Endothelial cell of umbilical vein (primary cell): ENCODE data around the gene C11orf71.

Source experiments
- CTCF ChIP-seq, 2 donors: IDR thresholded peaks; 1 replicate in 1 of 2; 2 replicates in 1 of 2; pipeline ENCODE4 v1.5.1; 2011; ENCODE audit warnings: low read length in 2 of 2, mild to moderate bottlenecking in 2 of 2, moderate library complexity in 2 of 2, control low read depth in 1 of 2, inconsistent platforms in 1 of 2, low read depth in 1 of 2; ENCODE audit not compliant: insufficient read depth in 1 of 2; ENCODE audit errors: extremely low read depth in 1 of 2
- EZH2 ChIP-seq: IDR thresholded peaks from 2 replicates; pipeline ENCODE4 v1.6.1; 2012; ENCODE audit warnings: borderline replicate concordance, low read depth, mild to moderate bottlenecking, moderate library complexity, low read length, inconsistent platforms; ENCODE audit not compliant: severe bottlenecking
- GATA2 ChIP-seq: IDR thresholded peaks from 2 replicates; pipeline ENCODE4 v1.7.0; 2011; ENCODE audit warnings: low read depth, mild to moderate bottlenecking, moderate library complexity, mixed read lengths, low read length; ENCODE audit not compliant: insufficient read length, insufficient read depth
- POLR2A ChIP-seq: IDR thresholded peaks from 2 replicates; pipeline ENCODE4 v1.6.1; 2012; ENCODE audit warnings: low read depth, mild to moderate bottlenecking, control low read depth, low read length
- TF ChIP-seq, protein P1 (sequence below): IDR thresholded peaks from 2 replicates; pipeline ENCODE4 v1.6.1; 2011; ENCODE audit not compliant: insufficient read depth, insufficient read length

- TF ChIP-seq CTCF (IDR thresholded peaks at IDR 0.05; ENCODE audit: extremely low read depth in 1 of 2, insufficient read depth in 1 of 2, low read depth in 1 of 2, low read length in 2 of 2) (no peak), POLR2A (no peak), GATA2 (no peak), EZH2 (no peak)
- TF ChIP-seq, protein P1, sequence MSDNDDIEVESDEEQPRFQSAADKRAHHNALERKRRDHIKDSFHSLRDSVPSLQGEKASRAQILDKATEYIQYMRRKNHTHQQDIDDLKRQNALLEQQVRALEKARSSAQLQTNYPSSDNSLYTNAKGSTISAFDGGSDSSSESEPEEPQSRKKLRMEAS = no peak
Observed at GRCh38 chr11:114449845-114450244, 49.5 kb upstream of the C11orf71 start.
